Amygdala (tissue), 56 donors: ENCODE results near the gene CNTNAP2.

Experiments
- DNase-seq, 56 donors: peaks; one replicate each; lab custom pipeline; 2025; lab: John Stamatoyannopoulos, UW

Gene CNTNAP2

DNA sequence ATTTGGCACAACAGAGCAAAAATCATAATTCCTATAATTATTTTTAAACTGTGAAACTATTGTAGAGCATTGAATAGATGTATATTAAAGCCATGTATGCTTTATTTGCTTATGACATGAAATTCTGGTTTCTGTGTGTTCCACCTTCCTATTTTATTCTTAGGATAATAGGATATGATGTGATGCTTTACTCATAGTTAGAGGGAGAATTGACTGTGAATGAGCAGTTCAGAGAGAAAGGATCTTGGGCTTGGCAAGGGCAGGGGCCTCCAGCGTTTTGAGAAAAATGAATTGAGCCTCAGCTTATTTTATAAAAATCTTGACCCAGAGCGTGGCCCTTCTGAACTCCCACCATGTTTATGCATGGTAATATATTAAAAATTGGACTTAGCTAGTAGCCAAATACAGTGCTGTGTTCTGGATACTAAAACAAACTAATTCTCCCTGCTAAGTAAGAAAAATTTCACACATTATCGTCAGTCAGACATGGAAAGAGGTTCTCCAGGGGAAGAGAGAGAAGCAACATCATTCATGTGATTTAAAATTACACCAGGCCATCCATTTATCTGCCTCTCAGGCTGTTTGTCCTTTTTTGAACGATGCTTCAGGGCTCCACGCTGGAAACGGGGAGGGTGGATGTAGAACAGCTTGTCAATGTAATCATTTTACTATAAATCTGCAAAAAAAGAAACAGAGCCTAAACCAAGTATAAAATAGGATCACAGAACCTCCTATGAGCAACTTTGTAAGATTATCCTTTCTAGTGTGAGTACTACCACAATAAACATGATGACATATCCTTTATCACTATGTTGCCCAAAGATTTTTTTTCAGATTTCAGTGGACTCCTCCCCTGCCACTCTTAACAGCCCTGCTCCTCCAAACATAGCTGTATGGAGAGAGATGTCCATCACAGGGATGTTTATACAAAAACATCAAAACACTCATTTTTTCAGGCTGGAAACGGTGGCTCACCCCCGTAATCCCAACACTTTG is 2215.9 kb downstream of the CNTNAP2 start:
- no peak for DNase-seq

DNA sequence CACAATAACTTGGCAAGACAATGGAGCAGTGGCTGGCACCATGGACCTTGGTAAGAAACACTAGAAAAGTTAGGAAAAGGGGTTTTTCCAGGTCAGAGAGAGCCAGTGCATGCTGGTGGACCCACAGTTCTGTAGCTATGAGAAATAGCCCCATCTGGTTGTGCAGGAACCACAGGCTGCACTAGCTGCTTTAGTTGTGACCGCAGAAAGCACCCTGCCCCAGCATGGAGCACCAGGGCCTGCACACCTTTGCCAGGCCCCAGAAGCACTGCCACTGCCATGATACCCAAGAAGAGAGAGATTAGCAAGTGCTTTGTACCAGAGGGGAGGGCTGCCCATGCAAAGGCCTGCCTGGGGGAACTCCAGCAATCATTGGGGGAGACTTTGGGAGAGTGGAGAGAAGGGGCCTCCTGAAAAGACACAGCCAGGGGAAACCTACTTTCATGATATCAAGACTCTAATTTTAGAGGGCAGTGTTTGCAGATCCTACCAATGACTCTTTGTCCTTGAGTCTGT is 2217.9 kb downstream of the CNTNAP2 start:
- DNase-seq, result no peak

GRCh38 chr7:148334959-148335577 is 2218.5 kb downstream of the CNTNAP2 start:
- DNase-seq, result peak in 3 of 56 donors; percentile 10 to 14 (median 11)

- DNase-seq, result no peak
Observed at GRCh38 chr7:148335790-148336189, 2219.2 kb downstream of the CNTNAP2 start.

DNA sequence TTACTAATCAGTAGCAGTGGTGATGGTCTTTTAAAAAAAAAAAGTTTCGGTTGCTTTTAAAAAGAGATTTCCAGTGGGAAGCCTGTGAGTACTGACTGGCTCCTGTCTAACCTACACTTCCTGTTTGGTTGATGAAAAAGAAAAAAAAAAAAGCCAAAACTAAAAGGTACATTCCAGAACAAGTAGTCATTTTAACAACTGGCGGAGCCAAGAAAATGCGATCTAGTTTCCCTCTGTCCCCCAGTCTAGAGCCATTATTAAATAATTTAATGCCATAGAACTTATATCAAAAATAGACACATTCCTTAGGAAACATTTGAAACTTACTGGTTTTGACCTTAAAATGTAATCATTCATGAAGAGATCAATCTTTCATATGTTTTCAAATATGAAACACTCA is 2219.8 kb downstream of the CNTNAP2 start:
- DNase-seq, result no peak

- no peak for DNase-seq
Observed at GRCh38 chr7:148337246-148337965, 2220.8 kb downstream of the CNTNAP2 start.

GRCh38 chr7:148337995-148338747 is 2221.6 kb downstream of the CNTNAP2 start:
- no peak for DNase-seq

DNA sequence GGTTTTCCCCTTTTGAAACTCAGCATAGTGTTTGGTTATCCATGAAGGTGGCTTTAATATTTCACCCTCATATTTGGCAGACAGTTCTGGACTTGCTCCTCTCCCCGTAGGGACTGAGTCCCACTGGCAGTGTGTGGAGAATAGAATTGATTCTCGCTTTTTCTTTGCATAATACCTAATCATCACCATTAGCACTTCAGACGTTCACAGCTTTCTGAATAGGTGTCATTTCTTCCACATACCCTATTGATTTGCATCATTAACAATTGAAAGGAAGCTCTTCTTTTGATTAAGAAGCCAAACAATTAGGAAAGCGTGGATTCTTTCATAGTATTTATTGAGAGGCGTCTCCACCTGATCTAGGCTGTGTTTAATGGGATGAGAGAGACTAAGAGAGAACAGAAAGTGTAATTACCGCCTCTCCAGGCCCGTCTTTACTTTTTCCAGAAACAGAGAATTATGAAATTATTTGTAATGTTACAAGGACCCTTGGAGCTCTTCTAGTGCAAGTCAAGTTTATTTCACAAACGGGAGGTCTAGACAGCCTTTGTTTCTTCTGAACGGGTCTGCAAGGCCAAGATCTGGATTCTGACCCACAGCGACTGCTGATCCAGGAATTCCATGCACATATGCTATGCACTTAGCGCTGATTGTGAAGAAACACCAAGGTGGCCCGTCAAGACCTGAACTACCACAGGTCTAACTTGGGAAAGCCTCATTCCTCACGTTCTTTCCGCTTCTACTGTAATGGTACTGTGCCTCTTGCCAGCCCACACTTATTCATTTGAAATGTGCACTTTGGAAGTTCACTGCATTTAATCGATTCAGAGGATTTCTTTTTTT is 2224.1 kb downstream of the CNTNAP2 start:
- no peak for DNase-seq

DNA sequence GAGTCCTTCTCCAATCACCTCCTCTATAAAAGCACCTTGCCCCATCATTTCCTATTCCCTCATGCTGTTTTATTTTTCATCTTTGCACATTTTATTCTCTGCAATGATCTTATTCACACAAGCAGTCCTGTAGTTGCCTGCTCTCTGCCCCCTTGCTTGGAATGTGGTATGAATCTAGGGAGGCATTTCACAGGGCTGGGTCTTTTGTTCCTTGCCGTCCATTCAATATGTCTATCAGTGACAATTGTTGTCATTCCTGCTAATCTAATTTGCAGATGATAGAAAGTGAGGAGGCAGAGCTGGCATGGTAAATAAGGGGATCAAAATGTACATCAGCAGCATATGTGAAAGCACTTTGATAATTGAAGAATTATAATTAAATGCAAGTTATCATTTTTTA is 2227.8 kb downstream of the CNTNAP2 start:
- DNase-seq, result no peak

DNA sequence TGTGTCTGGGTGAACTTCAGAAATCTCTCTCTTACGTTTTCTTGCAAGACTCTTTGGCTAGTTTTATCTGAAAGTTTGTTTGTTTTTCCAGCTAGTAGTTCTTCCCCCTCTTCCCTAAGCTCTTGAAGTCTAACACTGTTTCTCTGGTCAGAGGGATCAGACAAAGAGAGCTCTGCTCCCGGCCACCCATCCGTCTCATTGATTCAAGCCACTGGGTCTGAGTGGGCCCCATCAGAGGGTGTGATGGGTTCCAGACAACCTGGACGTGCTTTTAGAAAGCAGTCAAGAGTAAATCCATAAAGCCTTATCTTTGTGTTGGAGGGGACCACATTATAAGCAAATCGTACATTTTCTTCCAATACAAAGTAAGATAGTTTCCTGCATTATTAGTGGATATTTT is 2231.4 kb downstream of the CNTNAP2 start:
- no peak for DNase-seq

GRCh38 chr7:148348466-148348865 is 2231.9 kb downstream of the CNTNAP2 start:
- no peak for DNase-seq

DNA sequence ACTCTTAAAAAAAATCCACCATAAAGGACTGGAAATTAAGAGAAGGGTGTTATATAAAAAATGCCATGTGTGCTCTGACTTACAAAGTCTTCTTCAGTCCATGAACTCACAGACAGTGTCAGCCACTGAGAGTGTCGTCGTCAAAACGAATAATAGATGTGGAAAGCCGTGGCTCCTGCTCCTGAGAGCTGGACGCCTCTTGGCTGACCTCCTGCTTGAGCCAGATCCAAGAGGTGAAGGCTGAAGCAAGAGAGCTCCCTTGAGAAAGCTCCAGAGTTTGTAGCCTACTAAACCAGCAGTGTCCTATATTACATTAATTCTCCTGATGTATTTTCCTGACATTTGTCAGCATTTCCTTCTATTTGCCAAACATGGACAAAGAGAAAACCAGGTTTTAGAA is 2239.7 kb downstream of the CNTNAP2 start:
- DNase-seq, result peak in 3 of 56 donors; percentile 8 to 14 (median 9)

GRCh38 chr7:148362541-148362940 is 2245.9 kb downstream of the CNTNAP2 start:
- DNase-seq, result no peak

DNA sequence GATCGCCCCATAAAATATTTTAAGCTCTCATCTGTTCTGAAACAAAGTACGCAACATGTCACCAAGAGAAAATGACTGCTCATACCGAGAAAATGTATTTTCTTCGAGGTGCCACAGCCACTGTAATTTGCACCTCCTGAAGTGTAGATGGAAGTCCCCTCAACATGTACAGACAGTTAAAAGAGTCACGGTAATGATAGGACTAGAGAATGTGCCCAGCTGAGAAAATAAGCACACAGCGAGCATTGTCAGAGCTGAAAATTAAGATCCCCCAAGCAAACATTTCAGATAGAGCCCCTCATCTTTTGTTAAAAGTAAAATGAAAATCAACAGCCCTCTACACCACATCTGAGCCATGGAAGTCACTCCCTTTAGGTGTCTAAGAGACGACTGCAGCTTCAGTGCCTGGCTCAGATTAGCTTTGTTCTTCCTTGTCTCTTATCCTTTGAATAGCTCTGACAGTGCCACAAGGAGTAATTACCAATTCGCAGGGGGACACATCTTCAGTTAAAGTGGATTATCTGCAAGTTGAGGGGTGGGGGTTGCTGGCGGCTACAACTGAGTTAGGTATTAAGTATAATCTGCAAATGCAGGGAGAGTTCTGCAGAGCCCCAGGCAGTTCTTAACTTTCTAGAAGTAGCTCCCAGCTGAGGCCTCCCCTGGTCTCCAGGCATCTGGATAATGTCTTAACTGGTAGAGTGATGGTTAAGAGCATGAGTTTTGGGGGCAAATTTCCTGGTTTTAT is 2251.3 kb downstream of the CNTNAP2 start:
- no peak for DNase-seq

GRCh38 chr7:148368562-148368961 is 2252.0 kb downstream of the CNTNAP2 start:
- no peak for DNase-seq

DNA sequence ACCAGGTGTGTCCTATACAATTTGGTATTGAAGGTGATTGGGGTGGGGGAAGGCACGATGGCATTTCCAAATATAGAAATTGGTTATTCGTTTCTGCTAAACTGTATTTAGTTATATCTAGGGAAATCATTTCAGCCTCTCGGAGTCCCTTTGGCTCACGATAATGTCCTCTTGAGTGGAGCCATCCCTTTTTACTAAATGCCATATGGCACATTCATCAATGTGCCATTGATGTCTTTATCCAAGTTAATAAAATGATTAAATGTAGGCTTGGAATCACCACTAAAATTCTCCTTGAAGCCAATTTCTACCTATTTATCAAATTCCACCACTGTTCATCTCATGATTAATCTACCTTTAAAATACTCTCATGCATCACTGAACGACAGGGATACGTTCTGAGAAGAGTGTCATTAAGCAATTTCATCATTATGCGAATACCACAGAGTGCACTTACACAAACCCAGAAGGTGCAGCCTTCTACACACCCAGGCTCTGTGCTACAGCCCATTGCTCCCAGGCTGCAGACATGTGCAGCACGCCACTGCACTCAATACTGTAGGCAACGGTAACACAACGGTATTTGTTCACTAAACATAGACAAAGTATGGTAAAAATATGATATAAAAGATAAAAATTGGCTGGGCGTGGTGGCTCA is 2254.8 kb downstream of the CNTNAP2 start:
- no peak for DNase-seq

- DNase-seq, result no peak
Observed at GRCh38 chr7:148374396-148375259, 2258.0 kb downstream of the CNTNAP2 start.
